Tibial nerve (tissue), 4 donors: ENCODE results near the gene CDCP1.

ENCODE experiments used
- EP300 ChIP-seq, 2 donors: sonication (generic); formaldehyde crosslinking; IDR thresholded peaks; one replicate each; pipeline ENCODE4 v1.6.1; 2017; ENCODE audit warnings: antibody characterized with exemption in 2 of 2, mild to moderate bottlenecking in 1 of 2
- POLR2A ChIP-seq, 2 donors: fragments of 450-650 bp; IDR thresholded peaks; one replicate each; pipeline ENCODE4 v1.6.1; 2017; ENCODE audit warnings: antibody characterized with exemption in 2 of 2, mild to moderate bottlenecking in 2 of 2, moderate library complexity in 2 of 2
- TF ChIP-seq, protein P1 (sequence below), 5 experiments: fragments of 200-600 bp in 3 of 5; fragments of 450-650 bp in 2 of 5; sonication (generic) in 3 of 5; IDR thresholded peaks; one replicate each; pipeline ENCODE4 v1.5.1; 2016 to 2019; ENCODE audit warnings: antibody characterized with exemption in 5 of 5, mild to moderate bottlenecking in 3 of 5, moderate library complexity in 2 of 5

DNA sequence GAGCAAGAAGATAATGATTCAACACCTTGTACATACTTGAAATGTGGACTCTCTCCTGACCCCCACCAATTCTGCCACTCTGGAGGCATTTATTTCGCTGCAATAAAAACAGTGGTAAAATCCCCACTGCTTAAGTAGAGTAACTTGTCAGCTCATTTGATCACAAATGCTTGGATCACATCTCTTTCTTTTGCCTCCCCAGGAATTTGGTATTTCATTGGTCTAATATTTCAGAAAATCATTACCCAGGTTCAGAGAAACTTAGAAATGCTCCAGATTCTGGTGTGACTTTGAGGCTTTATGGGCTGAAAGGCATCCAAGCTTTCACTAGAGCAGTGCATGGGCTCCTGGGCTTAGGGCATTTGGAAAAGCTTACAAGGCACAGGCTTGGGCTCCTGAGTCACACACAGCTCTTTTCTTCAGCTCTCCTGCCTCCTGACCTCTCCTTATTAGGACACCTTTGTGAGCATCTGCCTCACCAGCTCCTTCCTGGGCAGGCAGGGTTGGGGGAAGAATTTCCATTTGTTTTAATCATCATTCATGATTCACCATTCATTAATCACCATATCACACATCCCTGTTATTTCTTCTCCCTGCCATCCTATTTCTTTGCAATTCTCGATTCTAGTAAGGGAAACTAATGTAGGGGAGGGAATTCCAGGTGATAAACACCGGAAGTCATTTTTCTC lies 22.5 kb downstream of the CDCP1 start:
- TF ChIP-seq, protein P1, sequence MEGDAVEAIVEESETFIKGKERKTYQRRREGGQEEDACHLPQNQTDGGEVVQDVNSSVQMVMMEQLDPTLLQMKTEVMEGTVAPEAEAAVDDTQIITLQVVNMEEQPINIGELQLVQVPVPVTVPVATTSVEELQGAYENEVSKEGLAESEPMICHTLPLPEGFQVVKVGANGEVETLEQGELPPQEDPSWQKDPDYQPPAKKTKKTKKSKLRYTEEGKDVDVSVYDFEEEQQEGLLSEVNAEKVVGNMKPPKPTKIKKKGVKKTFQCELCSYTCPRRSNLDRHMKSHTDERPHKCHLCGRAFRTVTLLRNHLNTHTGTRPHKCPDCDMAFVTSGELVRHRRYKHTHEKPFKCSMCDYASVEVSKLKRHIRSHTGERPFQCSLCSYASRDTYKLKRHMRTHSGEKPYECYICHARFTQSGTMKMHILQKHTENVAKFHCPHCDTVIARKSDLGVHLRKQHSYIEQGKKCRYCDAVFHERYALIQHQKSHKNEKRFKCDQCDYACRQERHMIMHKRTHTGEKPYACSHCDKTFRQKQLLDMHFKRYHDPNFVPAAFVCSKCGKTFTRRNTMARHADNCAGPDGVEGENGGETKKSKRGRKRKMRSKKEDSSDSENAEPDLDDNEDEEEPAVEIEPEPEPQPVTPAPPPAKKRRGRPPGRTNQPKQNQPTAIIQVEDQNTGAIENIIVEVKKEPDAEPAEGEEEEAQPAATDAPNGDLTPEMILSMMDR (IDR thresholded peaks at IDR 0.05): no peak
- TF ChIP-seq EP300 (IDR thresholded peaks at IDR 0.05) (no peak), POLR2A (IDR thresholded peaks at IDR 0.05) (no peak)
